Loucy (cell line): Measurements from ENCODE around the gene GPER1.

Experiments
- CTCF ChIP-seq: fragments of 200-600 bp; sonication (generic); conservative IDR thresholded peaks from 2 replicates; pipeline ENCODE4 v1.5.1; 2014; ENCODE audit warnings: mild to moderate bottlenecking, antibody characterized with exemption, low read length
- EZH2phosphoT487 ChIP-seq: fragments of 200-600 bp; IDR thresholded peaks from 2 replicates; pipeline ENCODE4 v1.6.1; 2018; ENCODE audit warnings: antibody characterized with exemption, mild to moderate bottlenecking, moderate library complexity, borderline replicate concordance

- TF ChIP-seq CTCF, result no peak
- no peak for TF ChIP-seq EZH2phosphoT487
Measured at GRCh38 chr7:1123715-1124114, 35.8 kb downstream of the GPER1 start.
